NCI-H345 (cell line): ENCODE results near the gene PRTG.
"Not testable (repeated sequence)": the region's sequence is repeated elsewhere in the genome, so short reads cannot be mapped to it uniquely, and the experiment has no call there.

Experiments used
- DNase-seq: peaks from one replicate; lab custom pipeline; 2025; lab: John Stamatoyannopoulos, UW

Gene PRTG

DNA sequence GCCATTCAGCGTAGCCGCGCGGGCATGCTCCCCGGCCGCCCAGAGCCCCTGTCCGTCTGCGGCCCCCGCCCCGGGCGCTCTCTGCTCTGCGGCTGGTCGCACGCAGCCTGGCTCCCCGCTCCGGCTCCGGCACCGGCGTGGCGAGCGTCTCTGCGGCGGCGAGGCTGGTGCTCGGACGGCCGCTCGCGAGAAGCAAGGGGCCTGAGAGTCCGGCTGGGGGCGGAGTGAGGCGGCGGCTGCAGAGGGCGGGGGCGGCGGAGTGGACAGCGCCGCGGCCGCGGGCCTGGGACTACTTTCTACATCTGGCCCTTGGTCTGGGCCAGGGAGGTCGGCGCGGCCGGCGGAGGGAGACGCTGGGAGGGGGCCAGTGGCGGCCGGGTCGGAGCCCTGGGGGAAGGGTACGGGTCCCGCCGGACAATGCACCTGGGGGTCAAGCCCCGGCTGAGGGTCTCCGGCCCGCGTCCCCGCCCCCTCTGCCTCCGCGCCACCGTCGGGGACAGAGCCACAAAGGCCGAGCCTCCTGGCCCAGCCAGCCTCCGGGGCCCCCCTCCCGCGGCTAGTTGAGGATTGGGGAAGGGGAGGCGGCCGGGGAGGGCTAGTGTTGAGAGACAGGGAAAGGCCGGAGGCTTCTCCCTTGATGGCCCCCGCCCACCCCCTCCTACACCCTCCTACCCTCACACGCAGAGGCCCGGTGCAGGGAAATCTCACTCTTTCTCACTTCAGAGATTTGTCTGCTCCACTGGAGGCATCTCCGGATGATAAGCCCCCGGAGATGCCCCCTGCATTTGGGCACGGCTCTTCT, at the start of gene PRTG:
TSS of gene PRTG (minus strand) at position 226 of the 802 bp plus-strand sequence. CDS start at position 5, 221 bp downstream.
- DNase-seq, result peak; percentile 32

GRCh38 chr15:55791551-55792400, 48.8 kb upstream of the PRTG start:
- DNase-seq, result peak; percentile 64

DNA sequence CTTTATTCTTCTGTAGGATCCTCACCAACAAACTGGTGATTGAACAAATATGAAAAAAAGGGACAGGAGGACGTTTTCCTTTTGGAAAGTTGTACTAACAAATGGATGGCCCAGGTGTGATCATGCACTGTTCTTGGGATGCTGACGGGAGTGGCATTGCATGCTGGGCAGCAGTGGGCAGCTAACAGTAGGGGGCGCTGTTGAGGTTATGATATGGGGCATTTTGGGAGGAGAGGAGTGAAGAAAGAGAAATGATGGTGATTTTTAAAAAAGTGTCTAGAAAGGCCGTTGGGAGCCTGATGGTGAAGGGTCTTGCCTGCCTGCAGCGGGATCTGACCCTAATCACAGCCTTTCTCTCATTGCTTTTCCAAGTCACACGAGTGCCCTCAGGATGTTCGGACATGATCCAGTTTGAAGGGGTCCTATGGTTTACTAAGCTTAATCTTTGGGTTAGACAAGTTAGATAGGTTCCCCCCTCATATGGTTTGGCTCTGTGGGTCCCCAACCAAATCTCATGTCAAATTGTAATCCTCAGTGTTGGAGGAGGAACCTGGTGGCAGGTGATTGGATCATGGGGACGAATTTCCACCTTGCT, 46.2 kb upstream of the PRTG start:
- no peak for DNase-seq

GRCh38 chr15:55786341-55786740, 43.4 kb upstream of the PRTG start:
- DNase-seq, result no peak

DNA sequence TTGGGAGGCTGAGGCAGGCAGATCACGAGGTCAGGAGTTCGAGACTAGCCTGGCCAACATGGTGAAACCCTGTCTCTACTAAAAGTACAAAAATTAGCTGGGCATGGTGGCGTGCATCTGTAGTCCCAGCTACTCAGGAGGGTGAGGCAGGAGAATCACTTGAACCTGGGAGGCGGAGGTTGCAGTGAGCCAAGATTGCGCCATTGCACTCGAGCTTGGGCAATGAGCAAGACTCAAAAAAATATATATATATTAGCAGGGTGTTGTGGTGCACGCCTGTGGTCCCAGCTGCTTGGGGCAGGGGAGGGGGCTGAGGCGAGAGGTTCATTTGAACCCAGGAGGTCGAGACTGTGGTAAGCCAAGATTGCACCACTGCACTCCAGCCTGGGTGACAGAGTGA, 42.6 kb upstream of the PRTG start:
- not testable (repeated sequence) for DNase-seq

GRCh38 chr15:55784286-55784685, 41.3 kb upstream of the PRTG start:
- no peak for DNase-seq

- DNase-seq, result no peak
These were observed 39.9 kb upstream of the PRTG start for GRCh38 chr15:55782901-55783300.

DNA sequence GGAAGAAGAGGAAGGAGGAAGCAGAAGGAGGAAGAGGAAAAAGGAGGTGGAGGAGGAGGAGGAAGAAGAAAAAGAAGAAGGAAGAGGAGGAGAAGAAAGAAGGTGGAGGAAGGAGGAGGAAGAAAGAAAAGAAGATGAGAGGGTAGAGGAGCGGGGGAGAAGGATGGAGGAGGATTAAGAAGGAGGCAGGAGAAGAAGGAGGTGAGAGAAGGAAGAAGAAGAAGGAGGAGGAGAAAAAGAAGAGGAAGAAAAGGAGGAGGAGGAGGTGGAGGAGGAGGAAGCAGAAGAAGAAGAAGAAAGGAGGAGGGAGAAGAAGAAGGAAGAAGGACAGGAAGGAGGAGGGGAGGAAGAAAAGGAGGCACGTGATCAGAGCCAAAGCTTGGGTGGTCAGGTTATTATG, 37.3 kb upstream of the PRTG start:
- no peak for DNase-seq

GRCh38 chr15:55778932-55779331, 36.0 kb upstream of the PRTG start:
- DNase-seq, result no peak

DNA sequence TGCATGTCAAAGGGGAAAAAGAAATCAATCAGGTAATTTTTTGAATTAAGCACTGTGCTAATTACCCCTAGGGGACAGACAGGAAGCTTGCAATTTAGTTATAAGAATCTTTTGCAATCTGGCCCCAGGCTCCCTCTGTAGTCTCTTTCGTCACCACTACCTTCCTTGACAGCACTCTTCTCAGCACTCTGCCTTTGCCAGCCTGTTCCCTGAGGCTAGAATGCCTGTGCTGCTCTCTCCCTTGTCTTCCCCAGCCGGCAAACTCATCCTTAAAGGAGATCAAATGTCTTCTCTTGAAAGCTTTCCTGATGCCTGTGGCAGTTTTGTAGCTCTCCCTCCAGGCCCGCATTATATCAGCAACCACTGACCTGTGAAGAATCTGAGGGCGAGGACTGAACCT, 32.4 kb upstream of the PRTG start:
- no peak for DNase-seq

DNA sequence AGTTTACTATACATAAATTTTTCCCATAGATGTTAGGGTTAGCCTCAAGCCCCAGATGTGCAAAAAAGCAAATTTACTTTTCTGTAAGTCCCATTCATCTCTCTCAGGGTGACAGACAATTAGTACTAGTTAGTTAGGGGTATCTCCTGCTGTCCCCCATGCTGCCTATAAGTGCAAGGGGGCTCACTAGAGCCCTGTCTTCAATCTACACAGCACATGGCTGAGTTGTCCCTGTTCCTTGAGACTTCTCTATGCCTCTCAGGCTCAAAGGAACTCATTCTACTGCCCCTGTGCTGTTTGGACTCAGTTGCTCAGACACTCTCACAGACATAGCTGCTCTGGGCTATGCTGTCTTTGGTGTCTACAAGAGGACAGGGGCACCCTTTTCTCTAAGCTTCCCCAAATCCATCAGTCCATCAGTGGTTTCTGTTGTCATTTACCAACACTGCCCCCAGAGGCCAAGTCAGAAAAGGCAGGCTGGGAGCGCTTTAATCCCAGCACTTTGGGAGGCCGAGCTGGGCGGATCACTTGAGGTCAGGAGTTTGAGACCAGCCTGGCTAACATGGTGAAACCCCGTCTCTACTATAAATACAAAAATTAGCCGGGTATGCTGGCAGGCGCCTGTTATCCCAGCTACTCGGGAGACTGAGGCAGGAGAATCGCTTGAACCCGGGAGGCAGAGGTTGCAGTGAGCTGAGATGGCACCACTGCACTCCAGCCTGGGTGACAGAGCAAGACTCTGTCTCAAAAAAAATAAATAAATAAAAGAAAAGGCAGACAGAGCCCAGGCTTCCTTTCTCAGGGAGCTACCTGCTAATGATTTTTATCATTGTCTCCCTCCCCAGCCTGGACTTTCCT, 31.4 kb upstream of the PRTG start:
- DNase-seq, result no peak

DNA sequence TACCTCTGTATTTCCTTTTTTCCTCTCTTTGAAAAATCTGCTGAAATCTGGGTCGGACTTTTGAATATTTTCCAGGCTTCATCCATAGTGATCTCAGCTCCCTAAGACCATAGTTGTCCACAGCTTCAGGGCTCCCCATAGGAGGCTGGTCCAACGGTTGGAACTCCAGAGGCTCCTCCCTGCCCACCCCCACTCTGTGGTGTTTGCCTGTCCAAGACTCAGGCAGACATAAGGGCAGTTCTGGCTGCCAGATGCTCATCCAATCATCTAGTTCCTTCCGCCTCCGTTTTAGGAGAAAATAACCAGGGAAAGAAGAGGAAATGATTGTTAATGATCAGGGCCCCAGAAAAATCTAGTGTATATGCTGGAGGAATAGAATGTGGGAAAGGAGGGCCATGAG, 27.9 kb upstream of the PRTG start:
- DNase-seq, result no peak

- no peak for DNase-seq
These were observed 27.3 kb upstream of the PRTG start for GRCh38 chr15:55770261-55770660.

DNA sequence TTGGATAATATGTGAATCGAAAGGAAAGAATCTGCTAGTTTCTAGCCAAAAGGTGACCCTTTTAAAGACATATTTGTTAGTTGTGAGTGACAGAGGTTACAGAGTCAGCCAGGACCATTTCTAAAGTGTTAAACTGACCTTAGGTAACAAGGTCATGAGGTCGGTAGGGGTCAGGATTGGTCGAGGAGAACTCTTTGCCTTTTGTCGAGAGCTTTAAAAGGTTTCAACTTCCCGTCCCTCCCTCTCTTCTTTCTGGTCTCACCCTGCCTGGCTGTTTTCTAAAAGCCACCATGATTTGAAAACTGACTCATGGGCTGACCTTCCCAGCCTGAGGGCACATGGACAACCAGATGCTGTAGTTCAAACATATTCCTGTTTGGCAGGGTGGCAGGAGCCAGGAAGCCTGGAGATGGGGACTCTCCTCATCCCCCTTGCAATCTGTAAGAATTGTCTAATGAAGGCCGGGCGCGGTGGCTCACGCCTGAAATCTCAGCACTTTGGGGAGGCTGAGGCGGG, 25.8 kb upstream of the PRTG start:
- DNase-seq, result no peak

- DNase-seq, result no peak
These were observed 23.7 kb upstream of the PRTG start for GRCh38 chr15:55766676-55767075.

DNA sequence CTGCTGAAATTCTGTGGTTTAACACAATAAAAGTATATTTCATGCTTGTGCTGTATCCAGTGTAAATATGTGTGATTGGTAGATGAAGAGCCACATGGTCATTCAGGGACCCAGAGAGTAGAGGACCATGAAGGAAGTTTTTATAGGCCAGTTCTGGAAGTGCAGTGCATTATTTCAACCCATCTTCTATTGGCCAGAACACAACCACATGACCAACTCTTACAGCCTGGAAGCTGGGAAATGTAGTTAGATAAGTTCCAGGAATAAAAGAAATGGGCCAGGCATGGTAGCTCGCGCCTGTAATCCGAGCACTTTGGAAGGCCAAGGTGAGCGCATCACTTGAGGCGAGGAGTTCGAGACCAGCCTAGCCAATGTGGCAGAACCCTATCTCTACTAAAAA, 21.4 kb upstream of the PRTG start:
- no peak for DNase-seq

DNA sequence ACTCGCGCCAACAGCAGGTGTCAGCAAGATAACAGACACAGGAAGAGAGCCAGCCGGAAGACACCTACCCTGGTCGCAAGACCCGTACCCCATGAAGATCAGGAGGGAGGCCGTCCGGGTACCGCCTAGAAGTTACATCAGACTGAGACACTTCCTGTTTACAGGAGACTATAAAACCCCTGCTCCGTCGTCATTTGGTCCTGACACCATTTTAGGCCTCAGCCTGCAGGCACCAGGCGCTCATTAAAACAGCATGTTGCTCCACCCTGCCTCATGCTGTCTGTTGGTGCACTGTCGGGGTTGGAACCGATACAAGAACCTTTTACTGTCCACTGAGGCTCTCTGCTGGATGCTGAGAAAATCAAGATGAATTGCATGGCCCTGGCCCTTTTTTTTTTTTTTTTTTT, 15.6 kb upstream of the PRTG start:
- DNase-seq, result no peak

DNA sequence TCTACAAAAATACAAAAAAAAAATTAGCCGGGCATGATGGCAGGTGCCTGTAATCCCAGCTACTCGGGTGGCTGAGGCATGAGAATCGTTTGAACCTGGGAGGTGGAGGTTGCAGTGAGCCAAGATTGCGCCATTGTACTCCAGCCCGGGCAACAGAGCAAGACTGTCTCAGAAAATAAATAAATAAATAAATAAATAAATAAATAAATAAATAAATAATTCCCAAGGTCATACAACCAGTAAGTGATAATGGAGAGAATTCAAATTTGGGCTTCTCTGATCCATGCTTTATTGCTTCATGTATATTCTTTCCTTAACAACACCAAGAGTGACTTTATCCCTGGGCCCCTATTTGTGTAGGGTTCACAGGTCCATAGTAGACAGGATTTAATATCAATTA, 10.5 kb upstream of the PRTG start:
- DNase-seq, result not testable (repeated sequence)

GRCh38 chr15:55750706-55751105, 7.8 kb upstream of the PRTG start:
- DNase-seq, result no peak

DNA sequence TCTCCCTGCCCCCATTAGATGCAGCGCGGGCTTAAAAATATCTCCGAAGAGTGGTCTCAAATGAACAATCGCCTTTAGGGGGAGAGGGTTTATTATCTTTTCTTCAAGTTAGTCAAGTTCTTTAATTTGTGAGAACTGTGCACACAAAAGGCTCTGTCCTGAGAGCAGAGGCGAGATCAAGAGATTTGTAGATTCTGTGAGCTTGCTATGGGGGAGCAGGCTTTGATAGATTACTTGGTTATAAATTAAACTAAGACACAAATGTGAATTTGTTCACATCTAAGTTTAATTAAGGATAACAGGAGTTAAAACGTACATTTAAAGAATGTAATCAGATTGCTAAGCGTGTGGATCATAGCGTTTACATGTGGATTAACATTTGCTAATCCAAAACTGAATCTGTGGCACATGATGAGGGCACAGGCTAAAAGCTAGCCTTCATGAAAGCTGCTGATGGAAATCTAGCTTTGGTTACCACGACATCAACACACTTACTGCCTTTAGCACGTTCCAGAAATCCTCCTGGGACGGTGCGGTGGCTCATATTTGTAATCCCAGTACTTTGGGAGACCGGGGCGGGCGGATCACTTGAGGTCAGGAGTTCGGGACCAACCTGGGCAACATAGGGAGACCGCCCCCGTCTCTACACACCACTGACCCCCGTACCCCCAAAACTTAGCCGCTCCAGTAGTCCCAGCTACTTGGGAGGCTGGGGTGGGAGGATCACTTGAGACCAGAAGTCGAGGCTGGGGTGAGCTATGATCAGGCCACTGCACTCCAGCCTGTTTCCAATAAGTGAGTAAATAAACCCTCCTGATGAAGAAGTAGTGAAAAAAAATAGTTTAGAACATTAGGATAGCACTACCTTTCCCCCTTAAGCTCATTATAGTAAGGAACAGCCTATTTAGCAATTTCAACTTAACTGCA, 1.0 kb upstream of the PRTG start:
- no peak for DNase-seq
